Neural progenitor cell (in vitro differentiated cells): ENCODE measurements around the gene TSSK3. TPM values are rescaled to one million over a fixed set of nuclear protein-coding genes. Genes with fewer than 3 reads are reported as not detected.
A peak's percentile ranks its signal among the peaks of the same experiment; 100 is the strongest.

Source experiments
- DNase-seq: peaks from one replicate; pipeline ENCODE4 v3.0.0-alpha.2; 2016; ENCODE audit warnings: low spot score
- H2AFZ ChIP-seq: fragments of 200-600 bp; sonication (generic); replicated peaks from 2 replicates; pipeline ENCODE4 v1.6.1; 2016; ENCODE audit warnings: antibody characterized with exemption
- H3F3A ChIP-seq: fragments of 200-600 bp; sonication (generic); 2 replicates; pipeline ENCODE4 v1.6.1; 2016; ENCODE audit warnings: antibody characterized with exemption, low read depth
- H3K27ac ChIP-seq: fragments of 200-600 bp; sonication (generic); 2 replicates; pipeline ENCODE4 v1.5.1; 2016; ENCODE audit warnings: mild to moderate bottlenecking
- H3K27me3 ChIP-seq: fragments of 200-600 bp; sonication (generic); 2 replicates; pipeline ENCODE4 v1.6.1; 2016; ENCODE audit warnings: mild to moderate bottlenecking, moderate library complexity
- H3K36me3 ChIP-seq: fragments of 200-600 bp; sonication (generic); 2 replicates; pipeline ENCODE4 v1.5.1; 2016
- H3K4me1 ChIP-seq: fragments of 200-600 bp; sonication (generic); 2 replicates; pipeline ENCODE4 v1.6.1; 2016; ENCODE audit warnings: mixed run types
- H3K4me2 ChIP-seq: fragments of 200-600 bp; sonication (generic); 2 replicates; pipeline ENCODE4 v1.6.1; 2016
- H3K4me3 ChIP-seq: fragments of 200-600 bp; sonication (generic); 2 replicates; pipeline ENCODE4 v1.5.1; 2016
- H3K79me2 ChIP-seq: fragments of 200-600 bp; sonication (generic); 2 replicates; pipeline ENCODE4 v1.6.1; 2016; ENCODE audit warnings: low read depth
- H3K9ac ChIP-seq: fragments of 200-600 bp; sonication (generic); 2 replicates; pipeline ENCODE4 v1.6.1; 2016
- H3K9me3 ChIP-seq: fragments of 200-600 bp; sonication (generic); 2 replicates; pipeline ENCODE4 v1.5.1; 2016; ENCODE audit warnings: low read depth
- H4K20me1 ChIP-seq: fragments of 200-600 bp; sonication (generic); 2 replicates; pipeline ENCODE4 v1.6.1; 2016; ENCODE audit warnings: low read depth
- H3K27ac Mint-ChIP-seq: 3 replicates; pipeline ENCODE4 v1.8.0; 2021; ENCODE audit warnings: mixed read lengths
- H3K27me3 Mint-ChIP-seq: 2 replicates; pipeline ENCODE4 v1.8.0; 2022; ENCODE audit warnings: low read depth, mild to moderate bottlenecking, inconsistent platforms, moderate library complexity, mixed read lengths; ENCODE audit not compliant: insufficient read depth
- H3K36me3 Mint-ChIP-seq: 3 replicates; pipeline ENCODE4 v1.8.0; 2021; ENCODE audit warnings: mixed read lengths
- H3K4me1 Mint-ChIP-seq: 3 replicates; pipeline ENCODE4 v1.8.0; 2021; ENCODE audit warnings: mixed read lengths
- H3K4me3 Mint-ChIP-seq: 3 replicates; pipeline ENCODE4 v1.8.0; 2021; ENCODE audit warnings: mild to moderate bottlenecking, moderate library complexity, mixed read lengths
- H3K9me3 Mint-ChIP-seq: 3 replicates; pipeline ENCODE4 v1.8.0; 2020; ENCODE audit warnings: mixed read lengths
- CTCF ChIP-seq: fragments of 200-600 bp; sonication (generic); IDR thresholded peaks from 2 replicates; pipeline ENCODE4 v1.5.1; 2017; ENCODE audit warnings: antibody characterized with exemption, mild to moderate bottlenecking
- EZH2 ChIP-seq: fragments of 200-600 bp; sonication (generic); IDR thresholded peaks from 2 replicates; pipeline ENCODE4 v1.6.1; 2017; ENCODE audit warnings: antibody characterized with exemption, mild to moderate bottlenecking, moderate library complexity
- EZH2phosphoT487 ChIP-seq: fragments of 200-600 bp; sonication (generic); IDR thresholded peaks from 2 replicates; pipeline ENCODE4 v1.6.1; 2017; ENCODE audit warnings: antibody characterized with exemption
- total RNA-seq: library from RNA; depleted of rRNA; stranded (reverse); fragments of >200 nt; gene quantifications from 2 replicates; pipeline ENCODE4 v1.2.3, GENCODE V29; 2015; ENCODE audit warnings: low replicate concordance

TSSK3 gene
- total RNA-seq, 1 donor from 2014 or later: not detected

DNA sequence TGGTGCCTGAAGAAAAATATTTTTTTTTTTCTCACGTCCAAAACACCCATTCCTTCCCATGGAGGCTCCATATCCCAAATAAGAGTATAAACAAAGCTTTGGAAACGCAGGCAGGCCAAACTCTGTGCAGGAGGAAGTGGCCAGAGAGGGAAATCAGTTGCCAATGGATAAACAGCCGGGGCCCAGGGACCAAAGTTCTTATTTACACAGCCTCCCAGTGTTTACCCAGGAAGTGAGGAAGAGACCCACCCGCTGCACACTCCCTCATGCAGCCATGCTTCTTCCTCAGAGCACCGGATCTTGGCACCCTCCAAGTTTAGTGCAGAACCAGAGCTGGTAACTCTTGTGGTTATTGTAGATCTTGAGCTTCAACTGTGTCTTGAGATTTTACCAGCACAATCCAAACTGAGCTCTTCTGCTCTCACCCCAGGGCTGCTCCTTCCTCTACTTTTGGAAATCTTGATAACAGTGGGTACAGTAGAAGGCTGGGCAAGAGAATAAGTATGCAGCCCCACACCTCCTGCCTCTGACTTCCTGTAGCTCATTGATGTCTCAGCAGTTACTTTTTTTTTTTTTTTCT is 40.5 kb upstream of the TSSK3 start:
- Histone ChIP-seq H3K27ac (no peak overlapping the region), H3F3A (peaks cover 4% of the 10 kb centered on the region), H4K20me1 (peaks cover 26% of the 10 kb centered on the region), H3K79me2 (no peaks in the 10 kb centered on the region), H3K27me3 (no peaks in the 10 kb centered on the region), H3K4me1 (no peaks in the 10 kb centered on the region), H3K4me3 (no peak overlapping the region), H2AFZ (no peak overlapping the region), H3K9me3 (no peaks in the 10 kb centered on the region), H3K4me2 (no peak overlapping the region), H3K36me3 (no peaks in the 10 kb centered on the region), H3K9ac (no peak overlapping the region)
- no peak overlapping the region for H3K4me3 Mint-ChIP-seq
- peaks cover 8% of the 10 kb centered on the region for H3K36me3 Mint-ChIP-seq
- no peak for TF ChIP-seq CTCF
- TF ChIP-seq EZH2phosphoT487: no peak
- no peak for TF ChIP-seq EZH2
- H3K4me1 Mint-ChIP-seq: peaks cover under 1% of the 10 kb centered on the region
- H3K9me3 Mint-ChIP-seq: no peaks in the 10 kb centered on the region
- no peak for DNase-seq
- H3K27ac Mint-ChIP-seq: no peak overlapping the region
- peaks cover 4% of the 10 kb centered on the region for H3K27me3 Mint-ChIP-seq

DNA sequence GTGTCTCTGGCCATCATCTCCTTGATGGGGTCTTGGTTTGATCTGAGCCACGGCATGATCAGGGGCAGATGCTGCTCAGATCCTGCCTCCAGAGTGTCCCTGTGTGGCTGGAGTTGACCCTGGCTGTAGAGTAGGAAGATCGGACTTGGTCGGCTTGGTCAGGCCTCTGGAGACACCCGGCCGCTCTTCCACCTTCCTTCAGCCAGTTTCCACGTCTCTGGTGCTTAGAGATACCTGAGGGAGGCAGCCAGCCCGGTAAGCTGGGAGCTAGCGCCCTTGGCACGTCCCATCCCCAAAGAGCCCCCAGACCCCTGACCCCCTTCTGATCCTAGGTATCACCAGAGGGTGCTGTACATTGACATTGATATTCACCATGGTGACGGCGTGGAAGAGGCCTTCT is 35.1 kb upstream of the TSSK3 start:
- Histone ChIP-seq H3K4me2 (no peak overlapping the region), H3K9me3 (no peaks in the 10 kb centered on the region), H3F3A (peaks cover 29% of the 10 kb centered on the region), H3K79me2 (no peaks in the 10 kb centered on the region), H3K27me3 (no peaks in the 10 kb centered on the region), H3K9ac (no peak overlapping the region), H3K27ac (no peak overlapping the region), H3K4me3 (no peak overlapping the region), H3K4me1 (no peaks in the 10 kb centered on the region), H2AFZ (no peak overlapping the region), H3K36me3 (no peaks in the 10 kb centered on the region), H4K20me1 (peaks cover 53% of the 10 kb centered on the region)
- Mint-ChIP-seq H3K4me1 (peaks cover 13% of the 10 kb centered on the region), H3K4me3 (no peak overlapping the region), H3K9me3 (no peaks in the 10 kb centered on the region), H3K27me3 (peaks cover 19% of the 10 kb centered on the region), H3K36me3 (peaks cover 32% of the 10 kb centered on the region), H3K27ac (no peak overlapping the region)
- DNase-seq: no peak
- no peak for TF ChIP-seq EZH2
- no peak for TF ChIP-seq EZH2phosphoT487
- TF ChIP-seq CTCF: no peak

- Histone ChIP-seq H3F3A (peaks cover 57% of the 10 kb centered on the region), H4K20me1 (peaks cover 64% of the 10 kb centered on the region), H3K9ac (no peak overlapping the region), H3K27ac (no peak overlapping the region), H3K36me3 (peaks cover 6% of the 10 kb centered on the region), H2AFZ (no peak overlapping the region), H3K27me3 (no peaks in the 10 kb centered on the region), H3K79me2 (peaks cover 25% of the 10 kb centered on the region), H3K9me3 (no peaks in the 10 kb centered on the region), H3K4me1 (peaks cover 13% of the 10 kb centered on the region), H3K4me2 (no peak overlapping the region), H3K4me3 (no peak overlapping the region)
- Mint-ChIP-seq H3K4me1 (peaks cover 30% of the 10 kb centered on the region), H3K27ac (no peak overlapping the region), H3K9me3 (no peaks in the 10 kb centered on the region), H3K4me3 (peak overlapping the region; percentile 49), H3K27me3 (peaks cover 27% of the 10 kb centered on the region), H3K36me3 (peaks cover 44% of the 10 kb centered on the region)
- no peak for DNase-seq
- TF ChIP-seq CTCF (no peak), EZH2phosphoT487 (no peak), EZH2 (no peak)
Measured at GRCh38 chr1:32329931-32330466, 32.3 kb upstream of the TSSK3 start.
